Right ventricle myocardium inferior (tissue), 1 donor: ENCODE results near the gene PRSS3. TPM values are rescaled to one million over a fixed set of nuclear protein-coding genes. Genes with fewer than 3 reads are reported as not detected.
"Not testable (repeated sequence)": the region's sequence is repeated elsewhere in the genome, so short reads cannot be mapped to it uniquely, and the experiment has no call there.

Experiments
- ATAC-seq: fragments of 200-7000 bp; cut with Tn5 transposase; one replicate; pipeline ENCODE4 v1.9.1; 2020; ENCODE audit warnings: mild to moderate bottlenecking, moderate library complexity
- DNase-seq: peaks from one replicate; pipeline ENCODE4 v3.0.0; 2021; ENCODE audit errors: missing footprints
- intact Hi-C: fragments of 100-400 bp; cut with DNase I; formaldehyde crosslinking; loops from one replicate; pipeline ENCODE4 v1.11.0; 2022
- long read RNA-seq: library from polyadenylated mRNA; unstranded; transcript quantifications from one replicate; pipeline ENCODE4 v2.0.0, GENCODE V29; 2021
- total RNA-seq: library from RNA; stranded (reverse); fragmentation: NEBNext Ultra II Directional; extraction: Animal tissue kit (Norgen Biotek cat#: 25700); gene quantifications from one replicate; pipeline ENCODE4 v1.2.1, GENCODE V29; 2021
- donor health status: DM: no; HTN: yes; CAD: no; lungs with severe emphysema.

The PRSS3 gene
- total RNA-seq: not detected
- long read RNA-seq: 0 reads

DNA sequence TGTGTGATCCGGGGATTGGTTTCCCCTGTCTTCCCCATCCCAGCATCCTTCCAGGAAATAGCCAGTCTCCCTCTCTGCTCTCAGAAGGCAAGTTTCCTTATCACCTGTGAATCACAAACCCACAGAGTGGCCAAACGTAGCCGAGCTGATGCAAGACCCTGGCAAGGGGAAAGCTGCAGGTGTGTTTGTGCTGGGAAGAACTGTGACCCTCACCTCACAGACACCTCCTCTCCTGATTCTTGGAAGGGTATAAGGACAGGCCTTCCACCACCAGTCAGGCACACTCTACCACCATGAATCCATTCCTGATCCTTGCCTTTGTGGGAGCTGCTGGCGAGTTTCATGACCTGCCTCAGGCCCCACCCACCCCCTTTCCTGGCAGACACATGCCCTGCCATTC is at the start of gene PRSS3:
Gene PRSS3 (plus strand): TSS at position 281 of the 400 bp plus-strand sequence. CDS start 13 bp downstream, at position 294.
- intact Hi-C loops: no loop called here
- DNase-seq (no peak), ATAC-seq (no peak)

DNA sequence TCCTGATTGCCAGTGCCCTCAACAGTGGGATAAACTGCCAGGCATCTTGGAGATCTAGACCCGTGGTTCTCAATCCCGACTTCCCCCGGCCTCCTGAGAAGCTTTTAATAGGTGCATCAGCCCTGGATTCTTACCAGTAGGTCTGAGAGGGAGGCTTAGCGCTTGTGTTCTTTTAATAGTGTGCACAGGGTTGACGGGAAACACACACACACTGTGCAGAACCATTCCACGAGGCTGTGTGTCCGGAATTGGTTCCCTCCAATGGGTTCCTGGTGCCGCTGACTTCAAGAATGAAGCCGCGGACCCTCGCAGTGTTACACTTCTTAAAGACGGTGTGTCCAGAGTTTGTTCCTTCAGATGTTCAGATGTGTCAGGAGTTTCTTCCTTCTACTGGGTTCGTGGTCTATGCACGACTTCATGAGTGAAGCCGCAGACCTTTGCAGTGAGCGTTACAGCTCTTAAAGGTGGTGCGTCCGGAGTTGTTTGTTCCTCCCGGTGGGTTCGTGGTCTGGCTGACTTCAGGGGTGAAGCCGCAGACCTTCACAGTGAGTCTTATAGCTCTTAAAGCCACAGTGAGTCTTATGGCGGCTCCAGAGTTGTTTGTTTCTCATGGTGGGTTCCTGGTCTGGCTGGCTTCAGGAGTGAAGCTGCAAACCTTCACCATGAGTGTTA is 46.6 kb upstream of the PRSS3 start:
- DNase-seq: no peak
- intact Hi-C loops: no loop called here
- no peak for ATAC-seq

GRCh38 chr9:33749305-33749654 is 46.1 kb upstream of the PRSS3 start:
- intact Hi-C loops, ATAC-seq, DNase-seq: not testable (repeated sequence)

DNA sequence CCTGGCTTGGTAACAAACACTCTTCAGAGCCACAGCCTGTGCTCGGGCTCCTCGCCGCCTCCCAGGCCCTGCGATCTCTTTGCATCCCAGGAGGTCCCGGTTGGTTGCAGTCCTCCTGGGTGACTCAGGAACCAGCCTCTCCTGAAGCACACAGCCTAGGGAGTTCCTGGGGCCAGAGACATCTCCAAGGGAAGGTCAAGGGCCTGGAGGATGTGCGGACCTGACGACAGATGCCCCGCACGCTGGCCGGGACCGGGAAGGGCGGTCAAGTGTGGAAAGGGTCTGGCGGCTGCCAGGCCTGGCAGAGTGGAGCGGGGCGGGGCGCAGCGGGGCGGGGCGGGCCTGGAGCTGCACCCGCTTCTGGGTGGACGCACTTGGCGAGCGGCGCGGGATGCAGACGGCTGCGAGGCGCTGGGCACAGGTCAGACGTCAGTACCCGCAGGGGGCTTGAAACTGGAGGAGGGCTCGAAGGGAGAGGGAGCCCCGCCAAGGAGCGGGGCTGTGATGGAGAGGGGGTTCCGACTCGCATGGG is 45.0 kb upstream of the PRSS3 start:
- intact Hi-C loops: no loop called here
- peak; percentile 64 for DNase-seq
- peak; percentile 48 for ATAC-seq

DNA sequence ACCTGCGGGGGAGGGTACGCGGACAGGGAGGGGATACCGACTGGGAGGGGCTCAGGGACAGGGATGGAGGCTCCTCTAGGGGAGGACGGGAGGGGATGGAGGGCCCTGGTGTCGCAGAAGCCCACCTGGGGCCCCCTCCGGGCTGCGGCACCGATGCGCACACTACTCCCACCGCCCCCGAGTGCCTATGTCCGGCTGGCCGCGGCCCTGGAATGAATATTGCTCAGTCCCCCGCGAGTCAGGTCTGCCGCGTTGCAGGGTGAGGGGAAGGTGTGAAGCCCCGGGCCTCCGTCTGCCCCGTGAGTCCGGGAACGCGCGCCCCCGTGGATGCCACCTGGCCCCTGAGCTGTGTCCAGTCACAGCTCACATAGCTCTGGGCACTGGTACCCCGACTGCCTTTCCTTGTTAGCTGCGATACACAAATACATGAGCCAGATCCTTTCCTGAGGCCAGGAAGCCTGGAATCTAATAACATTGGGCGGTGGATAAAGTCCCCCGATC is 44.5 kb upstream of the PRSS3 start:
- ATAC-seq (no peak), DNase-seq (no peak)
- intact Hi-C loops: no loop called here

GRCh38 chr9:33751536-33752129 is 43.7 kb upstream of the PRSS3 start:
- intact Hi-C loops: no loop called here
- ATAC-seq (no peak), DNase-seq (no peak)

DNA sequence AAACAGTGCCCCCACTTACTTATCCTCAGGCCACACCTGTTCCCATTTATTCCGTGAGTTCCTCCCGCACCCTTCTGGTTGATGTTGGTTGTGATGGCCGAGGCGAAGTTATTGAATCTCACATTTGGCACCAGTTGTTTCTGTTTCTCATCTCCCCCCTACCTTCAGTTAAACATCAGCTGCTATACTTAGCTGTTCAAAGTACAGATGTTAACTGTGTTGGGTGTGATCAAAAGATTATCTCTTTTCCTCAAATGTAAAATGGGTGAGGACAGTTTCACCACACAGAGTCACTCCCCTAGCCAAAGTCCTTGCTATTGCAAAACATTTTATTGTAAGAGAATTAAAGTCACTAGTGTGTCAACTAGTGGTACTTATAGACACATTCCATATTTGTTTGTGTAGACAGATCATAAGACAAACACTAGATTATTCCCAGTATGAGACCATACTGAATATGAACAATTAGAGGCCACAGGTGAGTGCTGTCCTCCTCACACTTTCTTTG is 43.2 kb upstream of the PRSS3 start:
- no peak for ATAC-seq
- no peak for DNase-seq
- intact Hi-C loops: no loop called here

- intact Hi-C loops, ATAC-seq, DNase-seq: not testable (repeated sequence)
These were observed 42.6 kb upstream of the PRSS3 start for GRCh38 chr9:33752789-33753188.

- ATAC-seq (peak; percentile 48), DNase-seq (peak; percentile 78)
- intact Hi-C loops: not testable (repeated sequence)
These were observed 35.7 kb upstream of the PRSS3 start for GRCh38 chr9:33759648-33760047.

DNA sequence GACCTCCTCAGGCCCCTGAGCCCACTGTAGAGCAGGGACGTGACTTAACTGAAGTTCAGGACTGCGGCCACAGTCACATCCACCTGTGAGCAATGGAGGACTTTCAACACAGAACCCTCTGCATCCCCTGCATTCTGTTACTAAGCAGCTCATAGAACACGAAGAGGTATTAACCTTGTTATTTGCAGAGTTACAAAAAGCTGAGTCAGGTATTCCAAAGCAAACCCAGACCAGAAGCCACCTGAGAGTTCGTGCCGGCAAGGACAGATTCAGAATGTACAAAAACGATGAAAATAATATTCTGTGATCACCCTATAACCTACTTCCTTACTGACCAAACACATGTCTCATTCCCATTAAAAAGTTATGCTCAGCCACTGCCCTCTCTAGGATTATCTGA is 33.0 kb upstream of the PRSS3 start:
- DNase-seq (no peak), ATAC-seq (no peak)
- intact Hi-C loops: no loop called here

DNA sequence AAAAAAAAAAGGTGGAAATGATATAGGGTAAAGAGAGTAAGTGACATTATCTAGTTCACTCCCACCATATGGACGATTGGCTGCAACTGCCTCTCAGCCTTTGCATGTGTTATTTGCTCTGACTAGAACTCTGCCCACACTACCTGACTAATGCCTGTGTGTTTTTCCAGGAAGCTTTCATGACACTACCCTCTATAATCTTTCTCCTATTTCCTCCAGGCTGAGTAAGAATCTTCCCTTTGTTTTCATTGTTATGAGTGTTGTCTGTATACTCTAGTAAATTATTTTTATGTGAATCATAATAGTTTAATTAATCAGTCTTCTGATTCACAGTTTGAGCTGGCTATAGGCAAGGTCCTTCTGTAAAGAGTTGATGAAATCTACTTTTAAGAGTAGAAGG is 31.7 kb upstream of the PRSS3 start:
- ATAC-seq, DNase-seq, intact Hi-C loops: not testable (repeated sequence)

DNA sequence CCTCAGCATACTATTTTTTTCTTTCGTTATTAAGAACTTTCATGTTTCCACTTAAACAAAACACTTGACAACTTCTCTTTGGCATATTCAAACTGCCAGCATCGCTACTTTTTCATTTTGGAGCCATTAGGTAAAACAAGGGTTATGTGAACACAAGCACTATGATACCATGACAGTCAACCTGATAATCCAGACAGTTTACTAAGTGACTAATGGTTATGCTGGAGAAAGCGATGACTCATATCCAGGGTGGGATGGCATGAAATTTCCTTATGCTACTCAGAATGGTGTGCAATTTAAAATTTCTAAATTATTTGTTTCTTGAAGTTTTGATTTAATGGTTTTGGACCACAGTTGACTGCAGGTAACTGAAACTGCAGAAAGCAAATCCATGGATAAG is 29.9 kb upstream of the PRSS3 start:
- intact Hi-C loops: no loop called here
- no peak for DNase-seq
- ATAC-seq: no peak

DNA sequence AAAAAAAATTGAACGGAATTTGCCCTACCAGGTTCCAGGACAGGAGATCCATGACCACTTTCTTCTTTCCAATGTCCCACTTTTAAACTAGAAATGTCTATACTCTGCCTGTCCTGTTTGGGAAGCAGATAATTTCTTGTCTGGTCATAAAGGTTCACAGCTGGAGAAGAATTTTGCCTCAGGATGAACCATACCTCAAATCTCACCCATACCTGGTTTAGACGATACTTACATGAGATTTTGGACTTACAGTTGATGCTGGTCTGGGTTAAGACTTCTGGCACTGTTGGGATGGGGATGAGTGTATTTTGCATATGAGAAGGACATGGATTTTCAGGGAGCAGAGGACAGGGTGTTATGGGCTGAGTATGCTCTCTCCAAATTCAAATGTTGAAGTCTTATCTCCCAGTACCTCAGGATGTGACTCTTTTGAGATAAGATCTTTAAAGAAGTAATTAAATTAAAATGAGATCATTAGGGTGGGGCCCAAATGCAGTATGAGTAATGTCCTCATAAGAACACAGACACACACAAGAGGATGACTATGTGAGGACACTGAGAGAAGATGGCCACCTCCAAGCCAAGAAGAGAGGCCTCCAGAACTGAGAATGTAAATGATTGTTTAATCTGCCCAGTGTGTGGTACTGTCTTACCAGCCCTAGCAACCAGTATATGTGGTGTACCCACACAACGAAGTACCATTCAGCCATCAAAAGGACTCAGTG is 25.0 kb upstream of the PRSS3 start:
- not testable (repeated sequence) for ATAC-seq

DNA sequence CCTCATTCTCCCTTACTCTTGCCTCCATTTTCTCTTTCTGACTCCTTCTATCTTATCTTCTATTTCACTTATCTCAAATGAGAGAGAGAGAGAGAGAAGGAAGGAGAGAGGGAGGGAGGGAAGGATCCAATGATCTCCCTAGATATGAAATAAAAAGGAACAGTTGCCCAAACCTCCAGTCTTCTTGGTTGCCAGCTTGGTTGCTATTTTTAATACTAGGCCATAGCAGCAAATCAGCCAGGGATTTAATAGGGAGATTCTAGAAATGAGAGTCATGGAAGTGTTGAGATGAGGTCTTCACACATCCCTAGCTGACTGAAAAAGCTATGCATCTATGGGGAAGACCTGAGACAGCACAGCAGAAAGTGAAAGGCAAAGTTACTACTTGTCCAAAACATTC is 22.2 kb upstream of the PRSS3 start:
- intact Hi-C loops, DNase-seq, ATAC-seq: not testable (repeated sequence)

More for the DNA sequence above, 25.0 kb upstream of the PRSS3 start:
- DNase-seq, intact Hi-C loops: not testable (repeated sequence)

DNA sequence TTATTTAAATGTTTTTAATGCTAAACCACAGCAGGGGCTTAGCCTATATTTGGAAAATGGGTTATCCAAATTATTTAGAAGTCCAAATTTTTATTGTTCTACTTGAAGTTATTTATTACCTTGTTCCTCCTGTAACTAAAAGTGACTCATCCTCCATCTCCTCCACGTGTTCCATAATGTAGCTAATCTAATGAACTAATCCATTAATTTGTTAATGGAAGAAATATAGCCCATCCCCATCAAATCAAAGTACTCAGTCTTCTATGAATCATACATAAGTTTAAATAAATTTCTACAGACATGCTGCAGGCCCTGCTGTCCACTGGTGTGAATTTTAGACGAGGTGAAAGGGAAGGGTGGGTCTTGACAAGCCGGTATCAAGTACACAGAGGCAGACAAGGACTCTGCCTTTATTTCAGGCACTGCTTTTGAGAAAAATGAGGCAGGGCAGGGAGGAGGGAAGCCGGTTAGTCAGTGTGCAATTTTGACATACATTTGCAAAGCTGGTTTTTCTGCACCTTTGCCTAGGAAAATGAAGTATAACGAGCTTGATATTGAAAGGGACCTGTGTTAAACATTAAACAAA is 21.2 kb upstream of the PRSS3 start:
- ATAC-seq, DNase-seq, intact Hi-C loops: not testable (repeated sequence)

DNA sequence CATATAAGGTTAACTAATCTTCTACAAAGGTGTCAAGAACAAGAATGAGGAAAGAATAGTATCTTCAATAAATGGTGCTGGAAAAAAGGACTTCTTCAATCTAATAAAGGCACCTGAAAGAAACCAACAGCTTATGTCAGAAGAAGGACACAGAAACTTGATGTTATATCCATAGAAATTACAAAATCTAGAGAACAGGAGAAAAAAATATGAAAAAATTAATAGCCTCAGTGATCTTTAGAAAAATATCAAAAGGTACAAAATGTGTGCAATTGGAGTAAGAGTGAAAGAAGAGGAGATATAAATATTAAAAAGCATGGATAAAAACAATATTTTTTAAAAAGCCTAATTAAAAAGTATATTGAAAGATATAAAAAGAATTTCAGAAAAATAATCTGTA is 18.8 kb upstream of the PRSS3 start:
- intact Hi-C loops: loop anchor here (5.0 kb wide), 1 partner anchor 39 kb away; no protein-coding TSS in a partner anchor
- ATAC-seq: no peak
- no peak for DNase-seq

DNA sequence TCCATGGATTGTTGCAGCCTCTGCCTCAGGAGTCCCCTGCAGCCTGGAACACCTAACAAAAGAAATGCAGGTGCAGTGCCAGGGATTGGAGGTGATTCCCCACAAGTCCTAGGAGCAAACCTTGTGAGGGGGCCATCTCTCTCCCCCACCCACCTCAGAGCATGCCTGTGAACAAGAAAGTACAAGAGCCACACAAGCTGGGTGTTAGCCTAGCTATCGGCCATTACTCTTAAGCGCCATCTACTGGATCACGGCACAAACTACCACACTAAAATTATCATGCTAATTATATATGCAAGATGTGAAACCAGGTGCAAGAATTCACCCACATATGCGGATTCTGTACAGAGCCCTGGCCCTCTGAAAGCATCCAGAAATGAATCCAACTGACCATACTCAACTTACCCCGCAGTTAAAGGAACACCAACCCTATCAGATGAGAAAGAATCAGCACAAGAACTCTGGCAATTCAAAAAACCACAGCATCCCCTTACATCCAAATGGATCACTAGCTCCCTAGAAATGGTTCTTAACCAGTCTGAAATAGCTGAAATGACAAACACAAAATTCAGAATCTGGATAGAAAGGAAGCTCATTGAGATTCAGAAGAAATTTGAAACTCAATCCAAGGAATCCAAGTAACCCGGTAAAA is 16.5 kb upstream of the PRSS3 start:
- intact Hi-C loops: loop anchor here (5.0 kb wide), 1 partner anchor 42 kb away; no protein-coding TSS in a partner anchor
- peak; percentile 60 for ATAC-seq
- no peak for DNase-seq

DNA sequence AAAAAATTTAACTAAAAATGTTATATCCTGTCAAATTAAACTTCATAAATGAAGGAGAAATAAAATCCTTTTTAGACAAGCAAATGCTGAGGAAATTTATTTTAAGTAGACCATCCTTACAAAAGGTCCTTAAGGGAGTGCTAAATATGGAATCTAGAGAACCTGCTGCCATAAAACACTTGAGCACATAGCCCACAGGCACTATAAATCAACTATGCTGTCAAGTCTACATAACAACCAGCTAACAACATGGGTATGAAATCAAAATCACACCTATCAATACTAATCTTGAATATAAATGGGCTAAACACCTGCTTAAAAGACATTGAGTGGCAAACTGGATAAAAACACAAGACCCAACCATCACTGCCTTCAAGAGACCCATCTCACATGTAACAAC is 15.1 kb upstream of the PRSS3 start:
- DNase-seq (no peak), ATAC-seq (no peak)
- intact Hi-C loops: loop anchor here (10.0 kb wide), 1 partner anchor 475 kb away; no protein-coding TSS in a partner anchor
